Astrocyte (in vitro differentiated cells and primary cell): ENCODE measurements around the gene SLC25A13. TPM values are rescaled to one million over a fixed set of nuclear protein-coding genes. Genes with fewer than 3 reads are reported as not detected.
"Not testable (repeated sequence)": the region's sequence is repeated elsewhere in the genome, so short reads cannot be mapped to it uniquely, and the experiment has no call there.

Experiments used
- DNase-seq: peaks from one replicate; pipeline ENCODE4 v3.0.0-alpha.2; 2010; ENCODE audit warnings: low read depth
- FAIRE-seq: peaks from 2 replicates; lab custom pipeline; 2011; peaks lifted over from hg19 to GRCh38; lab: Jason Lieb, UNC
- H2AFZ ChIP-seq: 2 replicates; pipeline ENCODE4 v1.6.0; 2012; ENCODE audit warnings: low read depth, low read length, inconsistent platforms
- H3K27ac ChIP-seq: 2 replicates; pipeline ENCODE4 v1.5.1; 2011; ENCODE audit warnings: low read depth, low read length, inconsistent platforms
- H3K27me3 ChIP-seq: 2 replicates; pipeline ENCODE4 v1.6.0; 2011; ENCODE audit warnings: low read length, inconsistent platforms; ENCODE audit not compliant: insufficient read depth
- H3K36me3 ChIP-seq: 2 replicates; pipeline ENCODE4 v1.5.1; 2011; ENCODE audit warnings: low read length, inconsistent platforms; ENCODE audit not compliant: insufficient read depth
- H3K4me1 ChIP-seq: 2 replicates; pipeline ENCODE4 v1.5.1; 2011; ENCODE audit warnings: low read length, inconsistent platforms; ENCODE audit not compliant: insufficient read depth
- H3K4me2 ChIP-seq: 2 replicates; pipeline ENCODE4 v1.6.0; 2012; ENCODE audit warnings: low read length, inconsistent platforms
- H3K4me3 ChIP-seq: 2 replicates; pipeline ENCODE4 v1.5.1; 2011; ENCODE audit warnings: low read depth, mild to moderate bottlenecking, low read length, inconsistent platforms; ENCODE audit not compliant: insufficient read depth
- H3K79me2 ChIP-seq: 2 replicates; pipeline ENCODE4 v1.6.0; 2012; ENCODE audit warnings: mild to moderate bottlenecking, low read length, inconsistent platforms; ENCODE audit not compliant: insufficient read depth
- H3K9ac ChIP-seq: 2 replicates; pipeline ENCODE4 v1.6.0; 2012; ENCODE audit warnings: mild to moderate bottlenecking, low read length, inconsistent platforms
- H3K9me3 ChIP-seq: 2 replicates; pipeline ENCODE4 v1.5.1; 2012; ENCODE audit warnings: low read depth, mild to moderate bottlenecking, low read length, inconsistent platforms; ENCODE audit not compliant: insufficient read depth
- H4K20me1 ChIP-seq: 2 replicates; pipeline ENCODE4 v1.6.0; 2012; ENCODE audit warnings: low read length, inconsistent platforms; ENCODE audit not compliant: insufficient read depth
- H3K27ac Mint-ChIP-seq: one replicate; pipeline ENCODE4 v1.8.0; 2021; ENCODE audit warnings: mild to moderate bottlenecking, mixed read lengths; ENCODE audit not compliant: unreplicated experiment
- H3K27me3 Mint-ChIP-seq: one replicate; pipeline ENCODE4 v1.8.0; 2021; ENCODE audit warnings: low read depth, mixed read lengths; ENCODE audit not compliant: unreplicated experiment
- H3K36me3 Mint-ChIP-seq: one replicate; pipeline ENCODE4 v1.8.0; 2021; ENCODE audit warnings: low read depth, mixed read lengths; ENCODE audit not compliant: unreplicated experiment
- H3K4me1 Mint-ChIP-seq: one replicate; pipeline ENCODE4 v1.8.0; 2021; ENCODE audit warnings: low read depth, mixed read lengths; ENCODE audit not compliant: unreplicated experiment
- H3K4me3 Mint-ChIP-seq: one replicate; pipeline ENCODE4 v1.8.0; 2021; ENCODE audit warnings: mild to moderate bottlenecking, moderate library complexity, mixed read lengths; ENCODE audit not compliant: unreplicated experiment
- H3K9me3 Mint-ChIP-seq: one replicate; pipeline ENCODE4 v1.8.0; 2021; ENCODE audit warnings: mild to moderate bottlenecking, mixed read lengths; ENCODE audit not compliant: unreplicated experiment
- CTCF ChIP-seq: IDR thresholded peaks from 2 replicates; pipeline ENCODE4 v1.5.1; 2011; ENCODE audit warnings: low read depth, mild to moderate bottlenecking, inconsistent platforms, low read length, moderate library complexity; ENCODE audit not compliant: insufficient read depth
- EZH2 ChIP-seq: IDR thresholded peaks from 2 replicates; pipeline ENCODE4 v1.6.1; 2012; ENCODE audit warnings: mild to moderate bottlenecking, low read length, inconsistent platforms; ENCODE audit not compliant: insufficient read depth
- total RNA-seq: library from RNA; stranded (reverse); gene quantifications from 2 replicates; pipeline ENCODE4 v1.2.1, GENCODE V29; 2021

SLC25A13 gene
- total RNA-seq, 1 donor from 2014 or later, result 58.1 TPM

- no peak overlapping the region for H3K27ac ChIP-seq
- no peaks in the 10 kb centered on the region for H3K4me1 Mint-ChIP-seq
- no peak overlapping the region for H3K9ac ChIP-seq
- DNase-seq (no peak), FAIRE-seq (no peak)
- no peak overlapping the region for H3K4me3 ChIP-seq
- no peak for TF ChIP-seq EZH2
- no peak for TF ChIP-seq CTCF
- no peaks in the 10 kb centered on the region for H3K27me3 Mint-ChIP-seq
- no peaks in the 10 kb centered on the region for H3K36me3 ChIP-seq
- no peaks in the 10 kb centered on the region for H3K9me3 ChIP-seq
- peak overlapping the region; percentile 41 for H2AFZ ChIP-seq
- peaks cover 4% of the 10 kb centered on the region for H3K9me3 Mint-ChIP-seq
- no peaks in the 10 kb centered on the region for H4K20me1 ChIP-seq
- H3K27ac Mint-ChIP-seq, result no peak overlapping the region
- no peaks in the 10 kb centered on the region for H3K79me2 ChIP-seq
- no peak overlapping the region for H3K4me3 Mint-ChIP-seq
- peaks cover 2% of the 10 kb centered on the region for H3K36me3 Mint-ChIP-seq
- no peaks in the 10 kb centered on the region for H3K27me3 ChIP-seq
- no peaks in the 10 kb centered on the region for H3K4me1 ChIP-seq
- H3K4me2 ChIP-seq, result no peak overlapping the region
Observed at GRCh38 chr7:96361116-96361857, 39.4 kb upstream of the SLC25A13 start.

DNA sequence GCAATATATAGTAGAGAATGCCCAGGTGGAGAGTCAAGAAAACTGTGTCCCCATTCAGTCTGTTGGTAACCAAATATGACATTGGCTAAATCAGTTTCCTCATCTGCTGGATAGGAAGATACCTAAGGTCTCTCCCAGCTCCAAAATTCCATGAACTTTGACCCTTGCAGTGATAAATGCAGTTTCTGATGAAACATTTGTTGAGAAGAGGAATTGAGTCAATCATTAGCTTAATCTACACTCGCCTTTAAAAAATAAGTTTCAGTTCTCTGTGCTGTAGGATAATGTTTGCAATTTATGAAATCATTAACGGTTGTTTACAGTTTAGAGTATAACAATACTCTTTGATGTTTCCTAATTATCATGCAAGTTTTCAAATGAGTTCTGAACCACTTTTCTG lies 38.0 kb upstream of the SLC25A13 start:
- TF ChIP-seq CTCF (no peak), EZH2 (no peak)
- Histone ChIP-seq H3K79me2 (no peaks in the 10 kb centered on the region), H3K27ac (no peak overlapping the region), H3K36me3 (no peaks in the 10 kb centered on the region), H3K4me1 (no peaks in the 10 kb centered on the region), H3K9ac (no peak overlapping the region), H2AFZ (no peak overlapping the region), H3K4me3 (no peak overlapping the region), H3K4me2 (no peak overlapping the region), H3K27me3 (no peaks in the 10 kb centered on the region), H3K9me3 (no peaks in the 10 kb centered on the region), H4K20me1 (no peaks in the 10 kb centered on the region)
- Mint-ChIP-seq H3K27ac (no peak overlapping the region), H3K36me3 (peaks cover 2% of the 10 kb centered on the region), H3K4me1 (no peaks in the 10 kb centered on the region), H3K9me3 (peaks cover 4% of the 10 kb centered on the region), H3K4me3 (no peak overlapping the region), H3K27me3 (no peaks in the 10 kb centered on the region)
- DNase-seq (no peak), FAIRE-seq (no peak)

- H3K27ac Mint-ChIP-seq, H2AFZ ChIP-seq, H3K4me3 Mint-ChIP-seq, FAIRE-seq, H3K79me2 ChIP-seq, H3K4me1 ChIP-seq, H3K36me3 Mint-ChIP-seq, H3K4me1 Mint-ChIP-seq, H3K4me3 ChIP-seq, H3K9ac ChIP-seq, H3K9me3 ChIP-seq, H3K9me3 Mint-ChIP-seq, H3K27me3 Mint-ChIP-seq, DNase-seq, H4K20me1 ChIP-seq, H3K4me2 ChIP-seq, H3K27me3 ChIP-seq, H3K36me3 ChIP-seq, H3K27ac ChIP-seq: not testable (repeated sequence)
Observed at GRCh38 chr7:96358236-96358971, 36.5 kb upstream of the SLC25A13 start.
